H1 (cell line): ENCODE results near the gene ETF1. TPM values are rescaled to one million over a fixed set of nuclear protein-coding genes. Genes with fewer than 3 reads are reported as not detected.

Source experiments
- ASH2L ChIP-seq: fragments of 200-600, 300-600 bp; sonication (generic); IDR thresholded peaks from one replicate; pipeline ENCODE4 v1.7.1; 2017; ENCODE audit warnings: low read length
- BACH1 ChIP-seq: IDR thresholded peaks from 2 replicates; pipeline ENCODE4 v1.6.1; 2012; ENCODE audit warnings: low read length, improper control_type of control experiment
- CHD2 ChIP-seq: IDR thresholded peaks from 2 replicates; pipeline ENCODE4 v1.6.1; 2012; ENCODE audit warnings: low read length, improper control_type of control experiment
- CREB1 ChIP-seq: IDR thresholded peaks from 2 replicates; pipeline ENCODE4 v1.6.1; 2012; ENCODE audit warnings: inconsistent platforms
- EP300 ChIP-seq, 2 experiments: IDR thresholded peaks; 1 replicate in 1 of 2; 2 replicates in 1 of 2; pipeline ENCODE4 v1.6.1; 2011 to 2012; ENCODE audit warnings: low read depth in 2 of 2, low read length in 2 of 2, mild to moderate bottlenecking in 2 of 2, borderline replicate concordance in 1 of 2, inconsistent platforms in 1 of 2, moderate library complexity in 1 of 2
- GABPA ChIP-seq: IDR thresholded peaks from 2 replicates; pipeline ENCODE4 v1.6.1; 2011; ENCODE audit warnings: mild to moderate bottlenecking, low read length, moderate library complexity, borderline replicate concordance; ENCODE audit not compliant: insufficient read depth
- GTF2F1 ChIP-seq: IDR thresholded peaks from 2 replicates; pipeline ENCODE4 v1.6.1; 2012; ENCODE audit warnings: low read depth, low read length, improper control_type of control experiment, borderline replicate concordance
- RBBP5 ChIP-seq: IDR thresholded peaks from 2 replicates; pipeline ENCODE4 v1.7.1; 2012; ENCODE audit warnings: low read depth, mild to moderate bottlenecking, inconsistent platforms, low read length, moderate library complexity, borderline replicate concordance
- polyA plus RNA-seq, 7 experiments: library from polyadenylated mRNA; depleted of rRNA in 3 of 7; stranded (reverse) in 5 of 7; unstranded in 2 of 7; fragments of >200 nt in 5 of 7; fragments of 200-250 nt in 2 of 7; gene quantifications; 1 replicate in 5 of 7; 2 replicates in 1 of 7; 4 replicates in 1 of 7; pipeline versions ENCODE4 v1.2.1 to v1.2.3, GENCODE V29; 2011 to 2013; ENCODE audit warnings: missing spikeins in 2 of 7, mixed read lengths in 2 of 7
- total RNA-seq: library from RNA; stranded (reverse); fragmentation: NEBNext Ultra II Directional; extraction: Animal tissue kit (Norgen Biotek cat#: 25700); gene quantifications from 2 replicates; pipeline ENCODE4 v1.2.1, GENCODE V29; 2021
- TF ChIP-seq, protein P1 (sequence below): fragments of 300-600 bp; sonication (generic); IDR thresholded peaks from 2 replicates; pipeline ENCODE4 v1.7.1; 2012; ENCODE audit warnings: low read length, moderate library complexity, mild to moderate bottlenecking, inconsistent platforms; ENCODE audit not compliant: insufficient replicate concordance

Gene ETF1
- total and polyA plus RNA-seq, 2 of the 8 experiments (the other 6 are each of a cell fraction or from before 2014, with no cell fraction given) = 50.5 to 168 TPM

DNA sequence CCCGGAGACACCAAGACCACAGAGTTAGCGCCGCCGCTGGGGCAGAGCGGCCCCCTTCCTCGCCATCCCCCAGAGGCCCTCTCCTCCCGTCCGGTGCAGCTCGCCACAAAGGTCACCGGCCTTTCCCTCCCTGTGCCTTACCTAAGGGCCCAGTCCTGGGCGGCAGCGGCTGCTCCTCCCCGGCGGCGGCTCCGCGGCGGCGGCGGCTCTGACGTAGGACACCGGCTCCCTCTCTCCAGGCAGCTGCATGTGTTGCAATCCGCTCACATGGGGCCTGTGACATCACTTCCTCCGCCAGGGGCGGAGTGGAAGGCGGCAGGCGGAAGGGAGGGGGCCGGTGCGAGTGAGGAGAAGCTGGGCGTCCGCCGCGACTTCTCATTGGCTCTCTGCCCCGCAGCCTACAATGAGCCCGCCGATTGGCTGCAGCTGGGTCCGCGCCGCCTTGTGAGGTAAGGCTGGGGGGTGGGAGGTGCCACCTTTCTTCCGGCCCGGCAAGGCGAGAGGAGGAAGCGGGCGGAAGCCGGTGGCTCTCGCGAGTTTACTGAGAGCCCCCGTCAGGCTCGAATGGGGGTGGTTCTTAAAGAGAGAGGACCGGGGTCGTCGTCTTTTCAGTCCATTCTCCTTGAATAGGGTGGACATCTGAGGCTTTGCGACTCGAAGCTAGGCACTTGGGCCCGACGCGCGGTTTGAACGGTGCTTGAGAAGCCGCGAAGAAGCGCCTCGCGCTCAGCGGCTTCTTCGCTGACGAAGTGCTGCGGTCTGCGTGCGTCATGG lies at the start of gene ETF1 (continued):
- TF ChIP-seq, protein P1, sequence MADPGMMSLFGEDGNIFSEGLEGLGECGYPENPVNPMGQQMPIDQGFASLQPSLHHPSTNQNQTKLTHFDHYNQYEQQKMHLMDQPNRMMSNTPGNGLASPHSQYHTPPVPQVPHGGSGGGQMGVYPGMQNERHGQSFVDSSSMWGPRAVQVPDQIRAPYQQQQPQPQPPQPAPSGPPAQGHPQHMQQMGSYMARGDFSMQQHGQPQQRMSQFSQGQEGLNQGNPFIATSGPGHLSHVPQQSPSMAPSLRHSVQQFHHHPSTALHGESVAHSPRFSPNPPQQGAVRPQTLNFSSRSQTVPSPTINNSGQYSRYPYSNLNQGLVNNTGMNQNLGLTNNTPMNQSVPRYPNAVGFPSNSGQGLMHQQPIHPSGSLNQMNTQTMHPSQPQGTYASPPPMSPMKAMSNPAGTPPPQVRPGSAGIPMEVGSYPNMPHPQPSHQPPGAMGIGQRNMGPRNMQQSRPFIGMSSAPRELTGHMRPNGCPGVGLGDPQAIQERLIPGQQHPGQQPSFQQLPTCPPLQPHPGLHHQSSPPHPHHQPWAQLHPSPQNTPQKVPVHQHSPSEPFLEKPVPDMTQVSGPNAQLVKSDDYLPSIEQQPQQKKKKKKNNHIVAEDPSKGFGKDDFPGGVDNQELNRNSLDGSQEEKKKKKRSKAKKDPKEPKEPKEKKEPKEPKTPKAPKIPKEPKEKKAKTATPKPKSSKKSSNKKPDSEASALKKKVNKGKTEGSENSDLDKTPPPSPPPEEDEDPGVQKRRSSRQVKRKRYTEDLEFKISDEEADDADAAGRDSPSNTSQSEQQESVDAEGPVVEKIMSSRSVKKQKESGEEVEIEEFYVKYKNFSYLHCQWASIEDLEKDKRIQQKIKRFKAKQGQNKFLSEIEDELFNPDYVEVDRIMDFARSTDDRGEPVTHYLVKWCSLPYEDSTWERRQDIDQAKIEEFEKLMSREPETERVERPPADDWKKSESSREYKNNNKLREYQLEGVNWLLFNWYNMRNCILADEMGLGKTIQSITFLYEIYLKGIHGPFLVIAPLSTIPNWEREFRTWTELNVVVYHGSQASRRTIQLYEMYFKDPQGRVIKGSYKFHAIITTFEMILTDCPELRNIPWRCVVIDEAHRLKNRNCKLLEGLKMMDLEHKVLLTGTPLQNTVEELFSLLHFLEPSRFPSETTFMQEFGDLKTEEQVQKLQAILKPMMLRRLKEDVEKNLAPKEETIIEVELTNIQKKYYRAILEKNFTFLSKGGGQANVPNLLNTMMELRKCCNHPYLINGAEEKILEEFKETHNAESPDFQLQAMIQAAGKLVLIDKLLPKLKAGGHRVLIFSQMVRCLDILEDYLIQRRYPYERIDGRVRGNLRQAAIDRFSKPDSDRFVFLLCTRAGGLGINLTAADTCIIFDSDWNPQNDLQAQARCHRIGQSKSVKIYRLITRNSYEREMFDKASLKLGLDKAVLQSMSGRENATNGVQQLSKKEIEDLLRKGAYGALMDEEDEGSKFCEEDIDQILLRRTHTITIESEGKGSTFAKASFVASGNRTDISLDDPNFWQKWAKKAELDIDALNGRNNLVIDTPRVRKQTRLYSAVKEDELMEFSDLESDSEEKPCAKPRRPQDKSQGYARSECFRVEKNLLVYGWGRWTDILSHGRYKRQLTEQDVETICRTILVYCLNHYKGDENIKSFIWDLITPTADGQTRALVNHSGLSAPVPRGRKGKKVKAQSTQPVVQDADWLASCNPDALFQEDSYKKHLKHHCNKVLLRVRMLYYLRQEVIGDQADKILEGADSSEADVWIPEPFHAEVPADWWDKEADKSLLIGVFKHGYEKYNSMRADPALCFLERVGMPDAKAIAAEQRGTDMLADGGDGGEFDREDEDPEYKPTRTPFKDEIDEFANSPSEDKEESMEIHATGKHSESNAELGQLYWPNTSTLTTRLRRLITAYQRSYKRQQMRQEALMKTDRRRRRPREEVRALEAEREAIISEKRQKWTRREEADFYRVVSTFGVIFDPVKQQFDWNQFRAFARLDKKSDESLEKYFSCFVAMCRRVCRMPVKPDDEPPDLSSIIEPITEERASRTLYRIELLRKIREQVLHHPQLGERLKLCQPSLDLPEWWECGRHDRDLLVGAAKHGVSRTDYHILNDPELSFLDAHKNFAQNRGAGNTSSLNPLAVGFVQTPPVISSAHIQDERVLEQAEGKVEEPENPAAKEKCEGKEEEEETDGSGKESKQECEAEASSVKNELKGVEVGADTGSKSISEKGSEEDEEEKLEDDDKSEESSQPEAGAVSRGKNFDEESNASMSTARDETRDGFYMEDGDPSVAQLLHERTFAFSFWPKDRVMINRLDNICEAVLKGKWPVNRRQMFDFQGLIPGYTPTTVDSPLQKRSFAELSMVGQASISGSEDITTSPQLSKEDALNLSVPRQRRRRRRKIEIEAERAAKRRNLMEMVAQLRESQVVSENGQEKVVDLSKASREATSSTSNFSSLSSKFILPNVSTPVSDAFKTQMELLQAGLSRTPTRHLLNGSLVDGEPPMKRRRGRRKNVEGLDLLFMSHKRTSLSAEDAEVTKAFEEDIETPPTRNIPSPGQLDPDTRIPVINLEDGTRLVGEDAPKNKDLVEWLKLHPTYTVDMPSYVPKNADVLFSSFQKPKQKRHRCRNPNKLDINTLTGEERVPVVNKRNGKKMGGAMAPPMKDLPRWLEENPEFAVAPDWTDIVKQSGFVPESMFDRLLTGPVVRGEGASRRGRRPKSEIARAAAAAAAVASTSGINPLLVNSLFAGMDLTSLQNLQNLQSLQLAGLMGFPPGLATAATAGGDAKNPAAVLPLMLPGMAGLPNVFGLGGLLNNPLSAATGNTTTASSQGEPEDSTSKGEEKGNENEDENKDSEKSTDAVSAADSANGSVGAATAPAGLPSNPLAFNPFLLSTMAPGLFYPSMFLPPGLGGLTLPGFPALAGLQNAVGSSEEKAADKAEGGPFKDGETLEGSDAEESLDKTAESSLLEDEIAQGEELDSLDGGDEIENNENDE = no peak
- TF ChIP-seq CHD2 (peak; percentile 97), GABPA (no peak; the same call in 1 of the 2 replicates), CREB1 (peak; percentile 95), GTF2F1 (peak; percentile 29; the same call in 1 of the 2 replicates), BACH1 (no peak), RBBP5 (peak; percentile 75; the same call in 1 of the 2 replicates), EP300 (IDR thresholded peaks at IDR 0.05; ENCODE audit: borderline replicate concordance in 1 of 2, low read depth in 2 of 2, low read length in 2 of 2) (peak in 1 of 2 experiments; percentile 72; a peak in 2 of 3 replicates), ASH2L (peak; percentile 73)
